Testis (tissue), 2 donors: Measurements from ENCODE around the gene MACROD2.

Experiments
- CTCF ChIP-seq, 3 experiments: fragments of 450-650 bp in 2 of 3; fragments of 200-600 bp in 1 of 3; sonication (generic) in 1 of 3; IDR thresholded peaks; one replicate each; pipeline ENCODE4 v1.5.1; 2016 to 2019; ENCODE audit warnings: antibody characterized with exemption in 3 of 3, mild to moderate bottlenecking in 2 of 3, moderate library complexity in 1 of 3
- POLR2A ChIP-seq: fragments of 450-650 bp; IDR thresholded peaks from one replicate; pipeline ENCODE4 v1.6.1; 2017; ENCODE audit warnings: antibody characterized with exemption, mild to moderate bottlenecking, moderate library complexity

- no peak for TF ChIP-seq CTCF (IDR thresholded peaks at IDR 0.05)
- TF ChIP-seq POLR2A: no peak
These were observed 2034.9 kb downstream of the MACROD2 start for GRCh38 chr20:16030253-16030652.
